Measurements from ENCODE around the gene TMSB10.
A peak's percentile ranks its signal among the peaks of the same experiment; 100 is the strongest.

The TMSB10 gene

DNA sequence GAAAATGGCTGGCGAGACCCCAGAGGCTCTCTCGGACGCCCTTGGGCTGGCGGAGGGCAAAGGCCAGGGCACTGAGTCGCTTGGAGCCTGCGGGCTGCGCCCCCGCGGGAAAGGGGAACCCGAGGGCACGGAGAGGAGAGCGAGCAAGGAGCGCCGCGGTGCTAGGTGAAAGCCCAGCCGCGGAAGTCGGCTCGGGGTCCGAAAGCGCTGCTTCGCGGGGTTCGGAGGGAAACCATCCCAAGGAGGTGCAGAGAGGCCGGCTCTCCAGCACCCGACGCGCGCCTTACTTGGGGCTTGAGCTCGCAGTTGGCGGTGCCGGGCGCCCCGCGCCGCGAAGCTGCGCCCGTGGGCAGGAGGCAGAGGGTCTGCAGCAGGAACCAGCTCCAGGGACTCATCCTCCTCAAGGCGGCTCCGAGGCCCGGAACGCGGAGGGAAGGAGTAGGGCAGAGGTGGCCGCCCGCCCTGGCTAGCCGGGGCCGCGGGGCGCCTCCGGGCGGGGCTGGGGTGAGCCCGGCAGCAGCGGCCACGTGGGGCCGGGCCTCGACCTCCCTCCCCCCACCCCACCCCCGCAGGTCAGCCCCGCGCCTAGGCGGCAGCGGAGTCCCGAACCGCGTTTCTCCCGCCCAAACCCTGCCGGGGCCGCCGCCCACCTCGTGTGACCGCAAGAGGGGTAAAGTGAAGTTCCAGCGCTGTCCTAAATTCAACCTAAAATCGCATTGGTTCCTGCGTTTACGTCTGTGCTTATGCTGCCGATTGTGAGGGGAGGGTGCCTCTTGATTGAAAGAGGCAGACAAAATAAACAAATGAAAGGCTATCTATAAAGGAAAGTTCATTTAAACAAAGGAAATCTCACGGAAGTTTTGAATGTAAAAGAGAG, 24.6 kb upstream of the TMSB10 start, which contains the start of gene TRABD2A:
Gene TRABD2A, minus strand, starts transcription at position 440 of the 877 bp plus-strand sequence. Its CDS starts 45 bp downstream, at position 395.
- DNase-seq = no peak

- DNase-seq = peak; percentile 71 to 79
Observed at GRCh38 chr2:84881581-84882413, 23.7 kb upstream of the TMSB10 start.

DNA sequence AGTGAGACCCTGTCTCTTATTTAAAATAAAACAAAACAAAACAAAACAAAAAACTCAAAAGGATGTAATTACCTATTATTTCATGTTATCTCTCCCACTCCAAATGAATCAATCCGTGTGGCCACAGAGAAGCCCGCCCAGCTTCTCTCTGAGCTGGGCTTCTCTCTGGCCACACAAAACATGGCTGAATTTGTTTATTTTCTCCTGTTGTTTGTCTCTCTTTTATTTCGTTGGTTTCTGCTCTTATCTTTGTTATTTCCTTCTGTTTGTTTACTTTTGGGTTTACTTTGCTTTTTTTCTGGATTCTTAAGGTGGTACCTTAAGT, 23.1 kb upstream of the TMSB10 start:
- no peak for DNase-seq

DNA sequence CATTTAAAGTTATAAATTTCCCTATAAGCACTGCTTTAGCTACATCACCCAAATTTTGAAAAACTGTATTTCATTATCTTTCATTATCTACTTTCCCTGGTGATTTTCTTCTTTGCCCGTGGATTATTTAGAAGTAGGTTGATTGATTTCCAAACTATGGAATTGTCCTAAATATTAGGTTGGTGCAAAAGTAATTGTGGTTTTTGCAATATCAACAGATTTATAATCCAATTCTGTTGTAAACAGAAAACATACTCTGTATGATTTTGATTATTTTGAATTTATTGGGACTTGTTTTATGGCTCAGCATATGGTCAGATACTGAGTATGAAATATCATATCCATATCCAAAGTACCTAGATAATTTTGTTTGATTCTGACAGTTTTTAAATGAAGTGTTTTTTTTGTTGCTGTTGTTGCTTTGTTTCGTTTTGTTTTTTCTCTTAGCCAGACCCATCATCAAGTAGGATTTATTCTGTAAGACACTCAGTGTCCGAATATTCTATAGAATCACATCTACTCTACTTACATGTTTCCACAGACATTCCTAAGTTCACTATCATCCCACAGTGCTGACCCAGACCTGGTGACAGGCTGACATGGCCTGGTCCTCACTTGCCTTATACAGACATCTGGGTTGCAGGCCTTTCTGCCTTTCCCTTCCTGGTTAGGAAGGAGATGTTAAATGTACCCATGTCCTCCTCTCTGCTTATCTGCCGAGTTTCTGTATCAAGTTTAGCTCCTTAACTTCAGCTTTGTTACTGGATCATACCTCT, 22.5 kb upstream of the TMSB10 start:
- no peak for DNase-seq

- DNase-seq = no peak
Observed at GRCh38 chr2:84884449-84884848, 21.0 kb upstream of the TMSB10 start.

- DNase-seq = no peak
Observed at GRCh38 chr2:84885111-84885510, 20.3 kb upstream of the TMSB10 start.

- DNase-seq = no peak
Observed at GRCh38 chr2:84886791-84887190, 18.7 kb upstream of the TMSB10 start.

GRCh38 chr2:84888401-84889276, 16.8 kb upstream of the TMSB10 start:
- peak in 1 of 2 donors; percentile 21 for DNase-seq

DNA sequence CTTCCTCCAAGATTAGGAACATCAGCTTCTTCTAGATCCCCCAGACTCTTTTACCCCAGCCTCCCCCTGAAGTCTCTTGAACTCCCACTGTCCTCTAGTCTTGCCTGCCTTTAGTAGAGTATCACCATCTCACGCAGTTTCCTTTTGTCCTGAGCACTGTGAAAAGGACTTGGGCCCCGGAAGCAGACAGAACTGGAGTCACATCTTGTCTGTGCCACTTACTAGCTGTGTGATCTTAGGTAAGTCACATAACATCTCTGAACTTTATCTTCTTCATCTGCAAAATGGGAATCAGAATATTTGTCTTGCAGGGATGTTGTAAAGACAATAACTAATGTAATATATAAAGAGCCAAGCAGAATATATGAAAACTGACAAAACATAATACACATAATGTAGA, 16.1 kb upstream of the TMSB10 start:
- no peak for DNase-seq

- DNase-seq = peak in 1 of 2 donors; percentile 18
Observed at GRCh38 chr2:84891355-84892010, 14.0 kb upstream of the TMSB10 start.

DNA sequence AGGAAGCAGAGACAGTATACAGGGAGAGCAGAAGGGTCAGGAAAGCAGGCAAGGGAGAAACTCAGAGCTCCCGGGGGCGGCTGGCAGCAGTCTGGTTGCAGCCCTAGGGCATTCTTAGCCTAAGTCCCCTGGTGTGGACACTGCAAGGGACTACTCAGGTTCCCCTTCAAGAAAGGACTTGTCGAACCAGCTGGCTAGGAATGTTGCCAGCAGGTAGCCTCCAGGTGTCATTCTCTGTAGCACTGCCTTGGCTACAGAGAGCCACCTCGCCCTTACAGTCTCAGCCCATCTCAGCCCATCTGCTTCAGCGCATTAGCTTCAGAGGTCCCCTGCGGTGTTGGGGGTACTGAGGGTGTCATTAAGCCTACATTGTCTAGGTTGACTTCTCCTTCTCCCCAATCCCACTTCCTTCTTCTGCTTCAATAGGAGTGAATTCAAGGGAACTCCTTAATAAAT, 11.3 kb upstream of the TMSB10 start:
- no peak for DNase-seq

- no peak for DNase-seq
Observed at GRCh38 chr2:84894758-84895520, 10.5 kb upstream of the TMSB10 start.

GRCh38 chr2:84896567-84896966, 8.9 kb upstream of the TMSB10 start:
- no peak for DNase-seq

- no peak for DNase-seq
Observed at GRCh38 chr2:84897773-84898172, 7.7 kb upstream of the TMSB10 start.

DNA sequence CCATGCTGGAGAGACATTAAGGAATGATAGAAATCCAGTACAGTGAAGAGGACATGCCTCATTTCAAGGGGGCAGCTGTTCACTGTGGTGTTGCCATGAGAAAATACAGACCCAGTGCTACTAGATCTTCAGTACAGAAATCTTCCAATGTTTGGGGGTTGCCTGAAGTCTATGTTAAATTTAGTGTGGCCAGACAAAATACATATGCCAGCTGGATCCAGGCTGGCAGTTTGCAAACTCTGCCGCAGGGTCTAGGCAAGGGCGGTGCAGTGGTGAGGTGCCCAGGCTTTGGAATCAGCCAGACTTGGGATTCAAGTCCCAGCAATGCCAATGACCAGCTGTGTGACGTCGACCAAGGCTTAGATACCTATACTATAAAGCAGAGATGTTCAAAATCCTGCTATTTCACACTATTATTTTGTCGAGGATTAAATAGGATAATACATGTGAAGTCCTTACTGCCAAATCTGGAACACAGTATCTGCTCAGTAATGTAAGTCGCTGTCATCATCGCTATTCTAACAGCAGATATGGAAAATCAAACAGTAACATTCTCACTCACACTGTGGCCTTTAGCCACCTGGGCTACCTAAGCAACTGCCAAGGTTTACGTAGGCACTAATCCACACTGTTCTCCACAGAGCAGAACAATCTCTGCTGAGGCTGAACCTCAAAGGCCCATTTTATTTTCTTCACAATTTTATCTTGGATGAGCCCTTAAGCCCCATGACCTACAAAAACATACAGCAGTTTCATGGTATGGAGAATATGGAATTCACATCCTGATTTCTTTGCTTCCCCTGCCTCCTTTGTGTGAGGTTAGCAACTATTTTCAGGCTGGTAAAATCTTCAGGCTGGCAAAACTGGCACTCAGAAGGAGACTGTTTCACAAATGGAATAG, 5.9 kb upstream of the TMSB10 start:
- no peak for DNase-seq

GRCh38 chr2:84900971-84901370, 4.5 kb upstream of the TMSB10 start:
- no peak for DNase-seq

DNA sequence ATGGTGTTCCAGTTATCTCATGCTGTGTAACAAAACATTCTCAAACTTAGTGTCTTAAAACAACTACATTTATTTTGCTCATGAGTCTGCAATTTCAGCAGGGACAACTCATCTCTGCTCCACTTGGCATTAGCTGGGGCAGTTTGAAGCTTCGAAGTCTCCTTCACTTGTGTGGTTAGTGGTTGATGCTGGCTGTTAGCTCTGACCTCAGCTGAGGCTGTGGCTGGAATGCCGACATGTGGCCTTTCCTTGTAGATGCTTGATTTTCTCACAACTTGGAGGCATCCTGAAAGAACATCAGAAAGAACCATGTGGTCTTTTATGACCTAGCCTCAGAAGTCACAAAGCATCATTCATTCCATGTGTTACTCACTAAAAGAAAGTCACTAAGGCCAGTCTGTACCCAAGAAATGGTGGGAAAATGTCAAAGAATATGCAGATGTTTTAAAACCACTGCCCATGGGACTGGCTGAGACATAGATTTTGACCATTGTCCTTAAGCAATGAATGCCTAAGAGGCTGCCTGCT, 3.8 kb upstream of the TMSB10 start:
- DNase-seq = no peak

- DNase-seq = no peak
Observed at GRCh38 chr2:84902526-84902925, 2.9 kb upstream of the TMSB10 start.

GRCh38 chr2:84904151-84904550, 1.3 kb upstream of the TMSB10 start:
- DNase-seq = no peak

Measured in hippocampal formation (tissue), 2 donors.